NT2/D1 (cell line): ENCODE data around the gene FBXO47.

ENCODE experiments used
- DNase-seq: peaks from one replicate; pipeline ENCODE4 v3.0.0-alpha.2; 2011; ENCODE audit warnings: low read depth, low spot score
- H3K27me3 ChIP-seq: 2 replicates; pipeline ENCODE4 v1.6.0; 2011; ENCODE audit warnings: mild to moderate bottlenecking; ENCODE audit not compliant: insufficient read length, insufficient read depth
- H3K36me3 ChIP-seq: 2 replicates; pipeline ENCODE4 v1.6.1; 2011; ENCODE audit warnings: mild to moderate bottlenecking, low read length, mixed read lengths; ENCODE audit not compliant: insufficient read depth, insufficient read length
- H3K4me1 ChIP-seq: 2 replicates; pipeline ENCODE4 v1.5.1; 2011; ENCODE audit not compliant: insufficient read depth, insufficient read length
- H3K4me3 ChIP-seq: 2 replicates; pipeline ENCODE4 v1.5.1; 2011; ENCODE audit warnings: low read depth; ENCODE audit not compliant: insufficient read length
- H3K9ac ChIP-seq: 2 replicates; pipeline ENCODE4 v1.6.0; 2011; ENCODE audit warnings: low read depth; ENCODE audit not compliant: insufficient read length
- H3K9me3 ChIP-seq: 2 replicates; pipeline ENCODE4 v1.5.1; 2011; ENCODE audit warnings: mild to moderate bottlenecking, low read length; ENCODE audit not compliant: insufficient read depth
- SUZ12 ChIP-seq: IDR thresholded peaks from 2 replicates; pipeline ENCODE4 v1.6.1; 2011; ENCODE audit not compliant: insufficient read length, insufficient read depth; ENCODE audit errors: extremely low read depth
- YY1 ChIP-seq: IDR thresholded peaks from 2 replicates; pipeline ENCODE4 v1.6.1; 2011; ENCODE audit not compliant: insufficient read length, insufficient read depth
- ZNF274 ChIP-seq: IDR thresholded peaks from 2 replicates; pipeline ENCODE4 v1.6.1; 2011; ENCODE audit warnings: mild to moderate bottlenecking, low read depth, low read length

FBXO47 gene

GRCh38 chr17:39011907-39012468 lies 44.8 kb upstream of the FBXO47 start:
- H3K9me3 ChIP-seq = no peaks in the 10 kb centered on the region
- H3K36me3 ChIP-seq = no peaks in the 10 kb centered on the region
- peak overlapping the region; percentile 19 for H3K4me3 ChIP-seq
- peaks cover 15% of the 10 kb centered on the region for H3K4me1 ChIP-seq
- TF ChIP-seq ZNF274 (no peak), SUZ12 (no peak), YY1 (no peak)
- DNase-seq = peak; percentile 54
- H3K27me3 ChIP-seq = no peaks in the 10 kb centered on the region
- H3K9ac ChIP-seq = peak overlapping the region; percentile 59

- Histone ChIP-seq H3K9me3 (no peaks in the 10 kb centered on the region), H3K9ac (peak overlapping the region; percentile 3), H3K27me3 (no peaks in the 10 kb centered on the region), H3K4me3 (no peak overlapping the region), H3K4me1 (peaks cover 8% of the 10 kb centered on the region), H3K36me3 (no peaks in the 10 kb centered on the region)
- TF ChIP-seq ZNF274 = no peak
- TF ChIP-seq SUZ12 = no peak
- no peak for TF ChIP-seq YY1
- no peak for DNase-seq
Measured at GRCh38 chr17:39009581-39010001, 42.4 kb upstream of the FBXO47 start.

GRCh38 chr17:39008633-39009032 lies 41.4 kb upstream of the FBXO47 start:
- H3K4me3 ChIP-seq = no peak overlapping the region
- H3K9ac ChIP-seq = no peak overlapping the region
- H3K4me1 ChIP-seq = peaks cover 8% of the 10 kb centered on the region
- H3K9me3 ChIP-seq = no peaks in the 10 kb centered on the region
- TF ChIP-seq YY1 (no peak), SUZ12 (no peak), ZNF274 (no peak)
- DNase-seq = no peak
- no peaks in the 10 kb centered on the region for H3K27me3 ChIP-seq
- no peaks in the 10 kb centered on the region for H3K36me3 ChIP-seq

- no peaks in the 10 kb centered on the region for H3K36me3 ChIP-seq
- DNase-seq = no peak
Measured at GRCh38 chr17:39002991-39003715, 36.0 kb upstream of the FBXO47 start.

GRCh38 chr17:39001703-39002637 lies 34.8 kb upstream of the FBXO47 start:
- Histone ChIP-seq H3K4me3 (no peak overlapping the region), H3K4me1 (peaks cover 7% of the 10 kb centered on the region), H3K27me3 (no peaks in the 10 kb centered on the region), H3K9ac (no peak overlapping the region), H3K9me3 (peaks cover 12% of the 10 kb centered on the region), H3K36me3 (no peaks in the 10 kb centered on the region)
- no peak for DNase-seq
- no peak for TF ChIP-seq SUZ12
- TF ChIP-seq YY1 = no peak
- TF ChIP-seq ZNF274 = no peak

More at GRCh38 chr17:39002991-39003715, 36.0 kb upstream of the FBXO47 start:
- Histone ChIP-seq H3K9me3 (0 out of 2 replicates have a peak, but pooled peaks cover under 1% of the 10 kb centered on the region), H3K9ac (peak overlapping the region; percentile 12), H3K27me3 (no peaks in the 10 kb centered on the region), H3K4me3 (no peak overlapping the region), H3K4me1 (peaks cover 7% of the 10 kb centered on the region)
- TF ChIP-seq YY1 = no peak
- no peak for TF ChIP-seq ZNF274
- TF ChIP-seq SUZ12 = no peak

- TF ChIP-seq SUZ12 = no peak
- TF ChIP-seq YY1 = no peak
- Histone ChIP-seq H3K36me3 (no peaks in the 10 kb centered on the region), H3K4me1 (peaks cover 7% of the 10 kb centered on the region), H3K9ac (no peak overlapping the region), H3K9me3 (peaks cover 23% of the 10 kb centered on the region), H3K4me3 (no peak overlapping the region), H3K27me3 (no peaks in the 10 kb centered on the region)
- no peak for DNase-seq
Measured at GRCh38 chr17:39000021-39000601, 32.9 kb upstream of the FBXO47 start.
